ENCODE data around the gene GARRE1. TPM values are rescaled to one million over a fixed set of nuclear protein-coding genes. Genes with fewer than 3 reads are reported as not detected.

The GARRE1 gene
- total and polyA plus RNA-seq, 2 of the 8 experiments (the other 6 are each of a cell fraction or from before 2014, with no cell fraction given): 16.4 to 23.1 TPM

- Histone ChIP-seq H3K4me1 (replicated peaks in 1 of 4; ENCODE audit: control insufficient read depth in 3 of 4, insufficient read depth in 4 of 4, low read length in 3 of 4) (no peaks in the 10 kb centered on the region; a peak in 2 of 7 replicates), H3K14ac (ENCODE audit: insufficient read length) (no peak overlapping the region), H3K56ac (replicated peaks; ENCODE audit: insufficient read length, low read depth, low read length) (no peak overlapping the region), H3K27ac (ENCODE audit: low read depth, low read length) (no peak overlapping the region), H4K91ac (replicated peaks; ENCODE audit: insufficient read length, low read length) (no peak overlapping the region), H2AFZ (ENCODE audit: low read length) (no peak overlapping the region), H3K79me1 (ENCODE audit: low read depth, low read length) (no peaks in the 10 kb centered on the region), H4K20me1 (replicated peaks in 1 of 2; ENCODE audit: control insufficient read depth in 1 of 2, insufficient read depth in 2 of 2, low read length in 2 of 2) (no peaks in the 10 kb centered on the region), H3K9ac (replicated peaks in 1 of 4; ENCODE audit: extremely low read depth in 1 of 4, low read depth in 3 of 4, low read length in 3 of 4) (no peak overlapping the region; a peak in 1 of 7 replicates), H3K23ac (ENCODE audit: insufficient read length) (no peak overlapping the region), H3K4me3 (ENCODE audit: extremely low read depth in 1 of 4, insufficient read depth in 2 of 4, low read depth in 3 of 4, low read length in 4 of 4) (peak overlapping the region; percentile 67 to 97 (median 76); a peak in 7 of 8 replicates), H3K36me3 (ENCODE audit: control insufficient read depth in 2 of 4, insufficient read depth in 4 of 4, low read length in 3 of 4) (no peaks in the 10 kb centered on the region), H2BK5ac (ENCODE audit: low read depth, low read length) (no peak overlapping the region), H2BK15ac (ENCODE audit: low read length) (no peak overlapping the region), H3K4ac (replicated peaks; ENCODE audit: insufficient read length, low read depth, low read length) (no peak overlapping the region), H3K23me2 (ENCODE audit: low read depth, low read length) (peaks cover 8% of the 10 kb centered on the region; the same call in 1 of the 2 replicates), H2BK120ac (replicated peaks; ENCODE audit: low read depth, low read length) (no peak overlapping the region), H3K79me2 (ENCODE audit: control insufficient read depth in 1 of 2, insufficient read depth in 2 of 2, low read length in 2 of 2) (peaks cover 0 to 38% of the 10 kb centered on the region in 2 experiments; a peak in 2 of 4 replicates), H4K5ac (ENCODE audit: insufficient read length, low read depth, low read length) (no peak overlapping the region), H3K27me3 (replicated peaks in 1 of 4; ENCODE audit: control insufficient read depth in 3 of 4, extremely low read depth in 1 of 4, insufficient read depth in 3 of 4, low read length in 3 of 4) (no peaks in the 10 kb centered on the region), H2AK5ac (ENCODE audit: low read depth, low read length) (no peak overlapping the region), H3K18ac (ENCODE audit: extremely low read depth, low read length) (no peak overlapping the region), H2BK20ac (ENCODE audit: low read length) (no peak overlapping the region), H3K9me3 (ENCODE audit: insufficient read depth in 2 of 2, low read depth in 1 of 2, low read length in 1 of 2) (no peaks in the 10 kb centered on the region), H3K4me2 (ENCODE audit: insufficient read depth in 1 of 2, low read depth in 2 of 2, low read length in 2 of 2) (peak overlapping the region; percentile 70 to 78), H4K8ac (ENCODE audit: extremely low read depth, insufficient read depth, low read length) (no peak overlapping the region), H2BK12ac (ENCODE audit: low read depth, low read length) (no peak overlapping the region)
- ChIA-PET CTCF (ENCODE audit: partially characterized antibody) (interaction anchor here (1.0 kb wide), 1 partner anchor 16 kb away, joined by 4 read pairs; no protein-coding TSS in a partner anchor), POLR2A (ENCODE audit: partially characterized antibody) (interaction anchor here (0.9 kb wide), 1 partner anchor 95 kb away, joined by 3 read pairs; no protein-coding TSS in a partner anchor)
- DNase-seq (ENCODE audit: low read depth in 1 of 2, low spot score in 2 of 2): no peak
- 90% methylated on average over 9 of the region's 9 CpGs; no CpG with 5 or more reads in 1 of the 2 experiments for WGBS, 2 experiments (ENCODE audit: extremely low coverage in 1 of 2, insufficient coverage in 1 of 2, insufficient read length in 1 of 2, insufficient replicate concordance in 2 of 2, low coverage in 1 of 2, low lambda C conversion rate in 2 of 2, missing lambda C conversion rate in 1 of 2)
- FAIRE-seq: no peak
- no peak for TF ChIP-seq POU5F1 (IDR thresholded peaks at IDR 0.05; ENCODE audit: low read depth, low read length)
Measured at GRCh38 chr19:34255546-34255945, 1.2 kb downstream of the GARRE1 start.

Measured in H1 (cell line).